BJ (cell line): ENCODE results near the gene LINGO4. TPM values are rescaled to one million over a fixed set of nuclear protein-coding genes. Genes with fewer than 3 reads are reported as not detected.

Experiments used
- CTCF ChIA-PET: fragments of 350-600 bp; formaldehyde crosslinking; extraction: SDS; loops from one replicate; lab custom pipeline; 2021; ENCODE audit warnings: antibody characterized with exemption, inconsistent platforms; lab: Yijun Ruan, JAX
- POLR2A ChIA-PET: fragments of 300-600 bp; sonication (Branson Sonifier 250); formaldehyde crosslinking; extraction: SDS; loops from one replicate; lab custom pipeline; 2021; ENCODE audit warnings: antibody characterized with exemption; lab: Charles Lee
- DNase-seq: peaks from one replicate; pipeline ENCODE4 v3.0.0-alpha.2; 2011; ENCODE audit warnings: low read depth
- H3K27me3 ChIP-seq: 2 replicates; pipeline ENCODE4 v1.6.0; 2011; ENCODE audit warnings: low read length; ENCODE audit not compliant: control insufficient read depth, insufficient read depth
- H3K36me3 ChIP-seq: 2 replicates; pipeline ENCODE4 v1.5.1; 2011; ENCODE audit warnings: low read length; ENCODE audit not compliant: control insufficient read depth, insufficient read depth
- H3K4me3 ChIP-seq: 2 replicates; pipeline ENCODE4 v1.5.1; 2011; ENCODE audit warnings: low read depth, mild to moderate bottlenecking, control low read depth, low read length
- polyA plus RNA-seq: library from polyadenylated mRNA; depleted of rRNA; stranded (reverse); fragments of >200 nt; gene quantifications from 2 replicates; pipeline ENCODE4 v1.2.3, GENCODE V29; 2011
- TF ChIP-seq, protein P1 (sequence below): IDR thresholded peaks from 2 replicates; pipeline ENCODE4 v1.5.1; 2011; ENCODE audit warnings: low read depth, mild to moderate bottlenecking, control low read depth, inconsistent platforms, low read length, moderate library complexity; ENCODE audit not compliant: insufficient read depth

LINGO4 gene
- polyA plus RNA-seq, 1 experiment, result not detected

GRCh38 chr1:151798571-151798970, 6.6 kb downstream of the LINGO4 start:
- Histone ChIP-seq H3K36me3 (no peaks in the 10 kb centered on the region), H3K4me3 (no peak overlapping the region), H3K27me3 (peaks cover 26% of the 10 kb centered on the region)
- ChIA-PET CTCF (interaction anchor here (0.9 to 1.8 kb wide), 2 partner anchors 9 to 100 kb away, joined by 3 to 4 read pairs; partner anchors contain the start of gene TDRKH), POLR2A (no interaction called here)
- no peak for DNase-seq
- TF ChIP-seq, protein P1, sequence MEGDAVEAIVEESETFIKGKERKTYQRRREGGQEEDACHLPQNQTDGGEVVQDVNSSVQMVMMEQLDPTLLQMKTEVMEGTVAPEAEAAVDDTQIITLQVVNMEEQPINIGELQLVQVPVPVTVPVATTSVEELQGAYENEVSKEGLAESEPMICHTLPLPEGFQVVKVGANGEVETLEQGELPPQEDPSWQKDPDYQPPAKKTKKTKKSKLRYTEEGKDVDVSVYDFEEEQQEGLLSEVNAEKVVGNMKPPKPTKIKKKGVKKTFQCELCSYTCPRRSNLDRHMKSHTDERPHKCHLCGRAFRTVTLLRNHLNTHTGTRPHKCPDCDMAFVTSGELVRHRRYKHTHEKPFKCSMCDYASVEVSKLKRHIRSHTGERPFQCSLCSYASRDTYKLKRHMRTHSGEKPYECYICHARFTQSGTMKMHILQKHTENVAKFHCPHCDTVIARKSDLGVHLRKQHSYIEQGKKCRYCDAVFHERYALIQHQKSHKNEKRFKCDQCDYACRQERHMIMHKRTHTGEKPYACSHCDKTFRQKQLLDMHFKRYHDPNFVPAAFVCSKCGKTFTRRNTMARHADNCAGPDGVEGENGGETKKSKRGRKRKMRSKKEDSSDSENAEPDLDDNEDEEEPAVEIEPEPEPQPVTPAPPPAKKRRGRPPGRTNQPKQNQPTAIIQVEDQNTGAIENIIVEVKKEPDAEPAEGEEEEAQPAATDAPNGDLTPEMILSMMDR, result no peak

- ChIA-PET POLR2A (no interaction called here), CTCF (interaction anchor here (0.6 to 1.9 kb wide), 2 partner anchors 8 to 1387 kb away, joined by 3 to 4 read pairs; no protein-coding TSS in a partner anchor)
- no peak for DNase-seq
- peak overlapping the region; percentile 80 for H3K4me3 ChIP-seq
- no peaks in the 10 kb centered on the region for H3K36me3 ChIP-seq
- TF ChIP-seq, protein P1, result no peak
- no peaks in the 10 kb centered on the region for H3K27me3 ChIP-seq
Measured at GRCh38 chr1:151790940-151791651, 14.1 kb downstream of the LINGO4 start.

- peak; percentile 99 for DNase-seq
- Histone ChIP-seq H3K4me3 (peak within 1 kb of the TSS; percentile 80), H3K27me3 (no peaks in the 10 kb centered on the region), H3K36me3 (no peaks in the 10 kb centered on the region)
- ChIA-PET CTCF (interaction anchor here (0.6 to 1.9 kb wide), 5 partner anchors 9 to 1388 kb away, joined by 3 to 7 read pairs (median 3); no protein-coding TSS in a partner anchor), POLR2A (no interaction called here)
- TF ChIP-seq, protein P1, result 0 out of 2 replicates have a peak, but pooled peaks have one; percentile 23
Measured at GRCh38 chr1:151790071-151790939, 14.9 kb downstream of the LINGO4 start, which contains the start of gene TDRKH. Gene TDRKH (minus strand): TSS chr1:151790500. CDS start chr1:151783022, 7,478 bp downstream.

- ChIA-PET CTCF (no interaction called here), POLR2A (no interaction called here)
- TF ChIP-seq, protein P1, result no peak
- no peak for DNase-seq
- H3K36me3 ChIP-seq, result no peaks in the 10 kb centered on the region
- no peak overlapping the region for H3K4me3 ChIP-seq
- H3K27me3 ChIP-seq, result peaks cover 3% of the 10 kb centered on the region; the same call in 1 of the 2 replicates
Measured at GRCh38 chr1:151787689-151788088, 17.5 kb downstream of the LINGO4 start.

DNA sequence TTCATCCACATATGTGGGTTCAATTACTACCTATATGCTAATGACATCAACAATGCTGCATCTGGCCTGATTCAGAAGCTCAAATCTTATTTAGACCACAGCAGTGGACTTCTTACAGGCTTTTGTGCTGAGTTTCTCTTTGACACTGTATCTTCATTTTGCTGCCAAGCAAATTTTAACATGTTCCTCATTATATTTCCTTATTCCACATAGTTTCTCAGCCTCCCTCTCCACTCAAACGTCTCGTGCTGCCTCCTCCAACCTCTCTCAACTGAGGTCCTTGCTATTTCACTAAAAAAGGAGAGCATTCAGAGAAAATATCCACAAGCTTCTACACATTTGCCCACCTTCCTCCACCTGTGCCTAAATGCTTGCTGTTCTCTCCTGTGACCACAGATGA, 21.4 kb downstream of the LINGO4 start:
- H3K27me3 ChIP-seq, result peaks cover 3% of the 10 kb centered on the region; the same call in 1 of the 2 replicates
- POLR2A ChIA-PET, result no interaction called here
- no peaks in the 10 kb centered on the region for H3K36me3 ChIP-seq
- no peak overlapping the region for H3K4me3 ChIP-seq
- DNase-seq, result no peak
- TF ChIP-seq, protein P1, result no peak
- CTCF ChIA-PET, result no interaction called here
